Adrenal gland (tissue), 5 donors: ENCODE measurements around the gene CALM1.

Source experiments
- POLR2A ChIP-seq, 2 donors: fragments of 450-650 bp; IDR thresholded peaks; one replicate each; pipeline ENCODE4 v1.6.1; 2017; ENCODE audit warnings: antibody characterized with exemption in 2 of 2, mild to moderate bottlenecking in 2 of 2, moderate library complexity in 1 of 2
- TF ChIP-seq, protein P1 (sequence below), 6 experiments: fragments of 450-650 bp in 4 of 6; fragments of 200-600 bp in 2 of 6; sonication (generic) in 1 of 6; IDR thresholded peaks; 1 replicate in 5 of 6; 2 replicates in 1 of 6; pipeline versions ENCODE4 v1.5.1 to v1.8.0; 2016 to 2021; ENCODE audit warnings: antibody characterized with exemption in 6 of 6, mild to moderate bottlenecking in 2 of 6, moderate library complexity in 1 of 6
- donor health status: DM: no; HTN: no; CAD: no.

DNA sequence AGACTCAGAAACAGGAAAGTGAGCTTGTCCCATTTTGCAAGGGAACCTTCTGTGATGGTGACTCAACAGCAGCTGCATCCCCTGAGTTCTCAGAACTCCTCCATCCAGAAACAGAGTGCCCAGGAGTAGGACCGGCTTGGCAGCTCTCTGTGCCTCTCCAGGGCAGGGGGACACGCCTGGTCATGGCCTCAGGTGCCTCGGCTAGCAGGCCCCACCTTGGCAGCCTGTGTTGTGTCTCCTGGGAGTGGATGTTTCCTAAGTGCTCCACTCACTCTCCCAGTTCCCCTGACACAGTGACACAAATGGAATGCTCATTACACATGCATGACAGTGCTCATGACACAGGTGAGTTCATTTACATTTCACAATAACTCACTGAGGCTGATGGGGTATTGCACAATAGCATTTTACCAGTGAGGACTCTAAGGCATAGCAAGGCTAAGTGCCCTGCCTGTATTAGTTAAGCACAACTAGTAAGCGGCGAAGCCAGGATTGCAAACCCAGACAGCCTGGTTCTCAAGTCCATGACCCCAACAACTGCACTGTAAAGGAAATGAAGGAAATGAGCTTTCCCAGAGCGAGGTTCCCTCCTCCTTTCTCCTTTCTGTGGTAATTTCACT is 47.4 kb downstream of the CALM1 start:
- TF ChIP-seq POLR2A (IDR thresholded peaks at IDR 0.05), result no peak
- TF ChIP-seq, protein P1, sequence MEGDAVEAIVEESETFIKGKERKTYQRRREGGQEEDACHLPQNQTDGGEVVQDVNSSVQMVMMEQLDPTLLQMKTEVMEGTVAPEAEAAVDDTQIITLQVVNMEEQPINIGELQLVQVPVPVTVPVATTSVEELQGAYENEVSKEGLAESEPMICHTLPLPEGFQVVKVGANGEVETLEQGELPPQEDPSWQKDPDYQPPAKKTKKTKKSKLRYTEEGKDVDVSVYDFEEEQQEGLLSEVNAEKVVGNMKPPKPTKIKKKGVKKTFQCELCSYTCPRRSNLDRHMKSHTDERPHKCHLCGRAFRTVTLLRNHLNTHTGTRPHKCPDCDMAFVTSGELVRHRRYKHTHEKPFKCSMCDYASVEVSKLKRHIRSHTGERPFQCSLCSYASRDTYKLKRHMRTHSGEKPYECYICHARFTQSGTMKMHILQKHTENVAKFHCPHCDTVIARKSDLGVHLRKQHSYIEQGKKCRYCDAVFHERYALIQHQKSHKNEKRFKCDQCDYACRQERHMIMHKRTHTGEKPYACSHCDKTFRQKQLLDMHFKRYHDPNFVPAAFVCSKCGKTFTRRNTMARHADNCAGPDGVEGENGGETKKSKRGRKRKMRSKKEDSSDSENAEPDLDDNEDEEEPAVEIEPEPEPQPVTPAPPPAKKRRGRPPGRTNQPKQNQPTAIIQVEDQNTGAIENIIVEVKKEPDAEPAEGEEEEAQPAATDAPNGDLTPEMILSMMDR (IDR thresholded peaks at IDR 0.05), result no peak
